GM12875 (cell line): Measurements from ENCODE around the gene POLD3.

Source experiments
- H3K4me3 ChIP-seq: one replicate; pipeline ENCODE4 v1.5.1; 2011; ENCODE audit warnings: low read depth, low read length, control low read depth
- CTCF ChIP-seq: IDR thresholded peaks from 2 replicates; pipeline ENCODE4 v1.5.1; 2011; ENCODE audit warnings: low read depth, mild to moderate bottlenecking, control low read depth, inconsistent platforms, low read length, moderate library complexity, borderline replicate concordance; ENCODE audit not compliant: insufficient read depth

POLD3 gene

GRCh38 chr11:74686792-74687191 is 94.4 kb downstream of the POLD3 start:
- no peak for TF ChIP-seq CTCF
- H3K4me3 ChIP-seq: no peak overlapping the region

DNA sequence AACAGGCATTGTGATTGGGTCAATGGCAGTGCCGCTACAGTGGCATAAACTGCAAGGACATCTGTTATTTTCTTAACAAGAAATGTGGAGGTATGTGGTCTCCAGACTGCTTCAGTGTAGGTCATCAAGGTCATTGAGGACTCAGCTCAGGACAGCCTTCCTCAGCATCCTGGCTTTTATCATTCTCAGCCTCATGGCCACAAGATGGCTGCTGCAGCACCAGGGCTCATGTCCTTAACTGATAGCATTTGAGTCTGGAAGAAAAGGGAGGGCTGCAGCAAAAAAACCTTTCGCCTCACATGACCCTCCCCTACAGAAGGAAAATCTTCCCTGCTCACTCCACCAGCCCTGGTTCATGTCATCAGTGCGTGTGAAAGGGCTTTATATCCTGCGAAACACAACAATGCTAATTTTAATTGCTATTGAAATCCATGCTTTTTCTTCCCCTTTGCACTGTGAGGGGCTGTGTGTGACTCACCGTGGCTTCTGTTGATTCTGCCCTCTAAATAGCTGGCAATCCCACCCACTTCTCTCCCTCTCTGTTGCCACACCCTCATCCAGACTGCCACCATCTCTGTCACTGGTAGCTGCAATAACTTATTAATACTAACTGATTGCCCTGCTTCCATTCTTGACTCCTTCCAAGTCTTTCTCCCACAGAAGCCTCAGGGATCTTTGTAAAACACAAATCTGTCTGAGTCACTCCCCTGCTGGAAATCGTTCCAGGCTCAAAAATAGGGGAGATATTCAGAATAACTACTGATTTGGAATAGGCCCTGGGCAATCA is 95.0 kb downstream of the POLD3 start:
- no peak for TF ChIP-seq CTCF
- no peak overlapping the region for H3K4me3 ChIP-seq

GRCh38 chr11:74689666-74690065 is 97.3 kb downstream of the POLD3 start:
- no peak overlapping the region for H3K4me3 ChIP-seq
- no peak for TF ChIP-seq CTCF

- H3K4me3 ChIP-seq: no peak overlapping the region
- no peak for TF ChIP-seq CTCF
These were observed 99.4 kb downstream of the POLD3 start for GRCh38 chr11:74691755-74692154.
